Testis (tissue), 2 donors: ENCODE results near the gene SMIM23.

Experiments
- POLR2A ChIP-seq: fragments of 450-650 bp; IDR thresholded peaks from one replicate; pipeline ENCODE4 v1.6.1; 2017; ENCODE audit warnings: antibody characterized with exemption, mild to moderate bottlenecking, moderate library complexity
- TF ChIP-seq, protein P1 (sequence below), 3 experiments: fragments of 450-650 bp in 2 of 3; fragments of 200-600 bp in 1 of 3; sonication (generic) in 1 of 3; IDR thresholded peaks; one replicate each; pipeline ENCODE4 v1.5.1; 2016 to 2019; ENCODE audit warnings: antibody characterized with exemption in 3 of 3, mild to moderate bottlenecking in 2 of 3, moderate library complexity in 1 of 3

- TF ChIP-seq, protein P1, sequence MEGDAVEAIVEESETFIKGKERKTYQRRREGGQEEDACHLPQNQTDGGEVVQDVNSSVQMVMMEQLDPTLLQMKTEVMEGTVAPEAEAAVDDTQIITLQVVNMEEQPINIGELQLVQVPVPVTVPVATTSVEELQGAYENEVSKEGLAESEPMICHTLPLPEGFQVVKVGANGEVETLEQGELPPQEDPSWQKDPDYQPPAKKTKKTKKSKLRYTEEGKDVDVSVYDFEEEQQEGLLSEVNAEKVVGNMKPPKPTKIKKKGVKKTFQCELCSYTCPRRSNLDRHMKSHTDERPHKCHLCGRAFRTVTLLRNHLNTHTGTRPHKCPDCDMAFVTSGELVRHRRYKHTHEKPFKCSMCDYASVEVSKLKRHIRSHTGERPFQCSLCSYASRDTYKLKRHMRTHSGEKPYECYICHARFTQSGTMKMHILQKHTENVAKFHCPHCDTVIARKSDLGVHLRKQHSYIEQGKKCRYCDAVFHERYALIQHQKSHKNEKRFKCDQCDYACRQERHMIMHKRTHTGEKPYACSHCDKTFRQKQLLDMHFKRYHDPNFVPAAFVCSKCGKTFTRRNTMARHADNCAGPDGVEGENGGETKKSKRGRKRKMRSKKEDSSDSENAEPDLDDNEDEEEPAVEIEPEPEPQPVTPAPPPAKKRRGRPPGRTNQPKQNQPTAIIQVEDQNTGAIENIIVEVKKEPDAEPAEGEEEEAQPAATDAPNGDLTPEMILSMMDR (IDR thresholded peaks at IDR 0.05): no peak
- TF ChIP-seq POLR2A: no peak
Measured at GRCh38 chr5:171797543-171797942, 11.9 kb downstream of the SMIM23 start.
